Measurements from ENCODE around the gene PTOV1.

PTOV1 gene

GRCh38 chr19:49850487-49851342, at the start of gene PTOV1:
Gene PTOV1 (plus strand): TSS chr19:49851159.
- DNase-seq = peak; percentile 80

GRCh38 chr19:49801401-49801888, 49.5 kb upstream of the PTOV1 start:
- DNase-seq = no peak

- DNase-seq = no peak
Observed at GRCh38 chr19:49801966-49802661, 48.8 kb upstream of the PTOV1 start.

GRCh38 chr19:49802836-49803528, 48.0 kb upstream of the PTOV1 start:
- DNase-seq = no peak

- no peak for DNase-seq
Observed at GRCh38 chr19:49803529-49803856, 47.5 kb upstream of the PTOV1 start.

GRCh38 chr19:49805822-49806619, 44.9 kb upstream of the PTOV1 start:
- no peak for DNase-seq

- no peak for DNase-seq
Observed at GRCh38 chr19:49806620-49806959, 44.4 kb upstream of the PTOV1 start.

- no peak for DNase-seq
Observed at GRCh38 chr19:49807058-49807903, 43.7 kb upstream of the PTOV1 start.

- no peak for DNase-seq
Observed at GRCh38 chr19:49807904-49808675, 42.9 kb upstream of the PTOV1 start.

GRCh38 chr19:49808711-49809159, 42.2 kb upstream of the PTOV1 start:
- peak; percentile 65 for DNase-seq

- DNase-seq = peak; percentile 29
Observed at GRCh38 chr19:49809160-49809940, 41.6 kb upstream of the PTOV1 start.

- DNase-seq = no peak
Observed at GRCh38 chr19:49809941-49810389, 41.0 kb upstream of the PTOV1 start.

GRCh38 chr19:49811328-49811727, 39.6 kb upstream of the PTOV1 start:
- no peak for DNase-seq

GRCh38 chr19:49812452-49812996, 38.4 kb upstream of the PTOV1 start:
- DNase-seq = no peak

GRCh38 chr19:49812997-49813861, 37.7 kb upstream of the PTOV1 start, which contains the start of gene FUZ:
Gene FUZ (minus strand): TSS chr19:49813292. CDS start chr19:49813106, 186 bp downstream.
- peak; percentile 86 for DNase-seq

GRCh38 chr19:49814010-49814409, 36.9 kb upstream of the PTOV1 start:
- DNase-seq = no peak

GRCh38 chr19:49816590-49816989, 34.4 kb upstream of the PTOV1 start:
- DNase-seq = no peak

- peak; percentile 85 for DNase-seq
Observed at GRCh38 chr19:49817964-49818648, 32.9 kb upstream of the PTOV1 start, which contains the start of gene MED25. Gene MED25 (plus strand): TSS chr19:49818289. CDS start chr19:49818342, 53 bp downstream.
